Activated CD4-positive, CD25-positive, alpha-beta regulatory T cell (primary cell): ENCODE measurements around the gene FAM89B.
"Not testable (repeated sequence)": the region's sequence is repeated elsewhere in the genome, so short reads cannot be mapped to it uniquely, and the experiment has no call there.

ENCODE experiments used
- DNase-seq, 4 experiments: peaks; one replicate each; lab custom pipeline; 2025; lab: John Stamatoyannopoulos, UW

The FAM89B gene

GRCh38 chr11:65572356-65573051 lies at the start of gene FAM89B:
FAM89B (plus strand) TSS chr11:65572538; CDS start chr11:65572670, 132 bp downstream.
- DNase-seq, result peak; percentile 55 to 76 (median 72)

- not testable (repeated sequence) for DNase-seq
Observed at GRCh38 chr11:65522718-65523630, 49.4 kb upstream of the FAM89B start.

GRCh38 chr11:65523631-65523968 lies 48.7 kb upstream of the FAM89B start:
- DNase-seq, result not testable (repeated sequence)

- DNase-seq, result no peak
Observed at GRCh38 chr11:65524014-65524740, 48.2 kb upstream of the FAM89B start.

- DNase-seq, result peak; percentile 72 to 80 (median 74)
Observed at GRCh38 chr11:65524741-65525545, 47.4 kb upstream of the FAM89B start, which contains the start of gene SCYL1. SCYL1 (plus strand) TSS chr11:65525083; CDS start chr11:65525154, 71 bp downstream.

- DNase-seq, result no peak
Observed at GRCh38 chr11:65525546-65526480, 46.5 kb upstream of the FAM89B start.

- DNase-seq, result no peak
Observed at GRCh38 chr11:65526744-65527143, 45.6 kb upstream of the FAM89B start.

- no peak for DNase-seq
Observed at GRCh38 chr11:65528819-65529350, 43.5 kb upstream of the FAM89B start.

GRCh38 chr11:65529475-65530156 lies 42.7 kb upstream of the FAM89B start:
- DNase-seq, result no peak

GRCh38 chr11:65530157-65530496 lies 42.2 kb upstream of the FAM89B start:
- DNase-seq, result no peak

- no peak for DNase-seq
Observed at GRCh38 chr11:65532388-65533064, 39.8 kb upstream of the FAM89B start.

- no peak for DNase-seq
Observed at GRCh38 chr11:65535102-65535501, 37.2 kb upstream of the FAM89B start.

- no peak for DNase-seq
Observed at GRCh38 chr11:65536412-65537295, 35.7 kb upstream of the FAM89B start.

- DNase-seq, result no peak
Observed at GRCh38 chr11:65537296-65537597, 35.1 kb upstream of the FAM89B start.

- DNase-seq, result no peak
Observed at GRCh38 chr11:65537620-65538231, 34.6 kb upstream of the FAM89B start.

- no peak for DNase-seq
Observed at GRCh38 chr11:65538232-65538914, 34.0 kb upstream of the FAM89B start.
